ENCODE measurements around the gene ALX4. TPM values are rescaled to one million over a fixed set of nuclear protein-coding genes. Genes with fewer than 3 reads are reported as not detected.

The ALX4 gene
- total RNA-seq, 1 donor from 2014 or later, result 4.1 TPM

GRCh38 chr11:44267750-44268613 lies 42.0 kb downstream of the ALX4 start:
- DNase-seq, result no peak

GRCh38 chr11:44267006-44267749 lies 42.8 kb downstream of the ALX4 start:
- no peak for DNase-seq

GRCh38 chr11:44266056-44266780 lies 43.7 kb downstream of the ALX4 start:
- no peak for DNase-seq

GRCh38 chr11:44264761-44265160 lies 45.2 kb downstream of the ALX4 start:
- DNase-seq, result no peak

GRCh38 chr11:44264438-44264749 lies 45.5 kb downstream of the ALX4 start:
- no peak for DNase-seq

GRCh38 chr11:44263738-44264437 lies 46.1 kb downstream of the ALX4 start:
- DNase-seq, result no peak

GRCh38 chr11:44261800-44262591 lies 47.9 kb downstream of the ALX4 start:
- no peak for DNase-seq

- DNase-seq, result peak; percentile 71
Observed at GRCh38 chr11:44260081-44260480, 49.9 kb downstream of the ALX4 start.

- no peak for DNase-seq
Observed at GRCh38 chr11:44258839-44259420, 51.0 kb downstream of the ALX4 start.

GRCh38 chr11:44258190-44258489 lies 51.8 kb downstream of the ALX4 start:
- DNase-seq, result no peak

- DNase-seq, result no peak
Observed at GRCh38 chr11:44257338-44258189, 52.4 kb downstream of the ALX4 start.

- DNase-seq, result no peak
Observed at GRCh38 chr11:44256673-44257291, 53.2 kb downstream of the ALX4 start.

GRCh38 chr11:44255406-44256071 lies 54.4 kb downstream of the ALX4 start:
- no peak for DNase-seq

GRCh38 chr11:44252999-44253602 lies 56.8 kb downstream of the ALX4 start:
- DNase-seq, result no peak

GRCh38 chr11:44250421-44250820 lies 59.5 kb downstream of the ALX4 start:
- DNase-seq, result no peak

GRCh38 chr11:44248109-44248508 lies 61.8 kb downstream of the ALX4 start:
- no peak for DNase-seq

GRCh38 chr11:44247508-44247907 lies 62.4 kb downstream of the ALX4 start:
- DNase-seq, result no peak

- DNase-seq, result peak; percentile 82
Observed at GRCh38 chr11:44246726-44247125, 63.2 kb downstream of the ALX4 start.

Data from tongue (tissue), 2 donors.